Renal cortex interstitium (tissue), 11 donors: ENCODE data around the gene CBARP. TPM values are rescaled to one million over a fixed set of nuclear protein-coding genes. Genes with fewer than 3 reads are reported as not detected.

Experiments used
- DNase-seq, 11 donors: peaks; one replicate each; pipeline ENCODE4 v3.0.0-alpha.2; 2013; ENCODE audit warnings: low read depth in 9 of 11, low spot score in 4 of 11; ENCODE audit errors: extremely low read depth in 1 of 11
- polyA plus RNA-seq, 3 donors: library from polyadenylated mRNA; unstranded; fragments of 120-200 nt; gene quantifications; one replicate each; pipeline ENCODE4 v1.2.1, GENCODE V29; 2013; ENCODE audit not compliant: insufficient read length in 3 of 3

The CBARP gene
- polyA plus RNA-seq, 3 donors, result 1.5 to 8.7 (median 2.0) TPM

GRCh38 chr19:1234051-1234954 is 3.5 kb downstream of the CBARP start:
- DNase-seq, result no peak

DNA sequence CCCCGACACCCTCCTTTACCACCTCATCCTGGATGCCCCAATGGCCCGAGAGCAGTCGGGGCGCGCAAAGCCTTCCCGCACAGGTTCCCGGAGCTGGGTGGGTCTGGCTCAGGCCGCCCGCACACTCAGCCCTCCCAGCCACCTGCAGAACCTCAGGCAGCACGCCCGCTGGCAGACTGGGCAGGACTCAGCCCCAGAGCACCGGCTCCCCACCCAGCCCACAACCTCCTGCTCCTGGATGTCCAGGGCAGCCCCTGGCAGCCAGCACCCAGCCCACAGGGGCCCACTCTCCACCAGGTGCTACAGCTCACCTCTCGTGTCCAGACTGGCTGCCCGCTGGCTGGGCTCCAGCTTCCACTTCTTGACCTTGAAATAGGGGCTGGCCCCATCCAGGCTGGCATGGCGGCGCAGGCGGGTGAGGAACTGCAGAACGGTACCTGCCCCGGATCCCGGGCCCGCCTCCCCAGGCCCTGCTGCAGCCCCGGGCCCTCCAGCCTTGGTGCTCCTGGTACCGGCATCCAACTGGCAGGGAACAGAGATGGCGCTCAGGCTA is 4.6 kb downstream of the CBARP start:
- no peak for DNase-seq

DNA sequence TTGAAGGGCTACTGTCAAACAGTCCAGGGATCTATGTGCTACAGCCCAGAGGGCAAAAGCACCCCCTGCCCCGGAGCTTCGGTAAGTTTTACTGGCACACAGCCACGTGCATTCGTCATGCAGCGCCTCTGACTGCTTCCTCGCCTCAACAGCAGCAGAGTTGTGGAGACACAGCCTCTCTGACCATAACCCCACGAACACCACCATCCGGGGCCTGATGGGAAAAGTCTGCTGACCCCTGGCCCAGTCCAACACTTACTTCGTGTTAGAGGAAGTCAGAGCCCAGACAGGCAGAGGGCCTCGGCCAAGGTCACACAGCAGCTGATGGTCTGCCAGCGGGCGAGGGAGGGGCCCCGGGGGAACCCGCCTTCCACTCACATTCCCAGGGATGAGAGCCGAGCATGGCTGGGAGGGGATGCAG is 5.1 kb downstream of the CBARP start:
- no peak for DNase-seq

DNA sequence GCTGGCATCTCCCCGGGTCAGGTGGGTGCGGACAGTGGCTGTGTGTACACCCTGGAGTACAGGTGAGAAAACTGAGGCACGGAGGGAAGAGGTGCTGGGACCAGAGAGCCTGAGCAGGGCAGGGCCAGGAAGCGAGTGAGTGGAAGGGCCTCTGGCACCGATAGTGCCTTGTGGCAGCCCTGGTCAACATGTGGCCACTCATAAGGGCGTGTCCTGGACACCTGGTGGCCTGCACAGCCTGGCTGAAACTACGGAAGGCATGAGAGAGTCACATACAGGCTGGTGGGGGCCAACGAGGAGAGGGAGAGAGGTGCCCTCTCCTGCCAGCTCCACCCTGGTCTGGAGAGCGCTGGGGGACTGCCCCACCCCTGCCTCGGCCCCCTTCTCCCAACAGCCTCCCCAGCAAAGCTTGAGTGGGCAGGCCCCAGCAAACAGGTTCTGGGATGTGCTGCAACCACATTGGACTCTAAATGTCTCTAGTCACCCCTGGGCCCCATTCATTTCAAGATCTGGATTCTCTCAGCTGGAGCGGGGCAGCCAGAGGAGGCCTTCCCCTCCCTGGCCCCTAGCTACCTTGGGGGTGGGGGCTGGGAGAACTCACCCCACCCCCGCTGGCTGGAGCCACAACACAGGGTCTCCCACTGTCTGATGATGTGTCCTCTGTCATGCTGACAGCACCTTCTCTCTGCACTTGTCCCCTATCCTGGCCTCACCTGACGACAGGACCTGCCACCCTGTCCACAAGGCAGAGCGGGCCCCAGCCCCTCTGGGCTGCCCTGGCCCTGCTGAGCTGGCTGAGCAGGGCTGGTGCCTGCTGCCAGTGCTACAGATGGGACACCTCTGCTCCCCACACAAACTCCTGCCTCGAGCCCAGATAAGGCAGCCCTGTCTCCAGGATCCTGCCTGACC is 5.8 kb downstream of the CBARP start:
- no peak for DNase-seq

DNA sequence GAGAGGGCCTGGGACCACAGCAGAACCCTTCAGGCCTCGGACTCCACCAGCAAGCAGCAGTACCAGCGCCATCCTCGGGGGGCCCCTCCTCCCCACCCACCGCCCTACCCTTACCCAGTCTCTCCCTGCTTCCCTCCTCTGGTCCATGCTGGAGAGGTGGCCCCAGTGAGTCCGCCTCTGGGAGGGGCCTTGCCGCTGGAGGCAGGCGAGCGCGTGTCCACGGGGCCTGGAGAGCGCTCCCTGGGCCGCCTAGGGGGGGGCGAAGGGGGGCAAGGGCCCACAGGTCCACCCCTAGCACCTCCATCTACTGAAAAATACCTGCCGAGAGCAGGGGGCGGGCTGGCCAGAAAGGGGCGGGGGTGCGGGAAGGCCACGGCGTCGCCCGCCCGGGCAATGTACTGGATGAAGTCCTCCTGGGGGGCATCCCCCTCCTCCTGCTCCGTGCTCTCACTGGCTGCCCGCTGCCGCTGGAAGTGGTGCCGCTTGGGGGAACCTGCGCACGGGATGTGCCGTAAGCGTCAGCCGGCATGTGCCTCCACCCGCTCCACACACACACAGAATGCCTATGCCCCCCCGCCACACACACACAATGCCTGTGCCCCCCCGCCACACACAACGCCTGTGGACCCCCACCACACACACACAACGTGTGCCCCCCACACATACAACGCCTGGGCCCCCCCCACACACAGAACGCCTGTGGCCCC is 6.9 kb downstream of the CBARP start:
- no peak for DNase-seq

DNA sequence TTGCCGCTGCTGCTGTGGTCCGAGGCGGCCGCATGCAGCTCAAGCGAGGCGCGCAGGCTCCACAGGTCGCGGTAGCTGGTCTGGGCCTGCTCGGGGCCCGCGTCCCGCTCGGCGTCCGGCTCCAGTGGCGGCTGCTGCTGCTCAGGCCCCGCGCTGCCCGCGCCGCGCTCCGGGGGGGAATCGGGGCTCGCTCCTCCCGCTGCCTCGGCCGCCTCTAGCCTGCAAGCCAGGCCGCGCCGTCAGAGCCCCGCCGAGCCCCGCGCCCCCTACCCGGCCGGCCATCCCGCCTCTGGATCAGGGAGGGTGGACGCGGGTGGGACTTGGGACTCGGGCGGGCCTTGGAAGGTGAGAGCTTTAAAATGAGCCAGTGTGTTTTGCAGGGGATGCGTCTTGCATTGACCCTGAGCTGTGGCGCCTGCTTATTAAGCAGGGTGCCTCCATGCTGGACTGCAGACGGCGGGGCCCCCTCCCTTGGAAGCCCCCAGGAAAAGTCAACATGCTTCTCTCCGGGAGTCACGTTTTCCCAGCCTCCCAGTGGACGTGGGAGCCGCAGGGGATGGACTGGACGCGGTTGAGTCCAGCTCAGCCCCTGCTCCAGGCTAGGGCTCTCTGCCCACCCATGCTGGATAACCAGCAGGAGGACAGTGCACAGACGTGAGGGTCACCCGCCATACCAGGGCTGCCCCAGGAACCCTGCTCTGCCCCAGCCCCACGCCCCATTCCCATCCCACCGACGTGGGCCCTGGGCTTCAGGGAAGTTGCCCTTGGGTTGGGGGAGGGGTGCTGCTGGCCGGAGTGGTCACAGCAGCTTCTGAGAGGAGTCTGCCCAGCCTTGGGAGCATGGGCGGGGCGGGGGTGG is 7.7 kb downstream of the CBARP start:
- DNase-seq, result no peak

GRCh38 chr19:1229056-1229923 is 8.5 kb downstream of the CBARP start:
- no peak for DNase-seq

- no peak for DNase-seq
Observed at GRCh38 chr19:1228161-1228957, 9.4 kb downstream of the CBARP start.

GRCh38 chr19:1227304-1228054 is 10.3 kb downstream of the CBARP start:
- DNase-seq, result no peak

- DNase-seq, result no peak
Observed at GRCh38 chr19:1226522-1227303, 11.1 kb downstream of the CBARP start.

DNA sequence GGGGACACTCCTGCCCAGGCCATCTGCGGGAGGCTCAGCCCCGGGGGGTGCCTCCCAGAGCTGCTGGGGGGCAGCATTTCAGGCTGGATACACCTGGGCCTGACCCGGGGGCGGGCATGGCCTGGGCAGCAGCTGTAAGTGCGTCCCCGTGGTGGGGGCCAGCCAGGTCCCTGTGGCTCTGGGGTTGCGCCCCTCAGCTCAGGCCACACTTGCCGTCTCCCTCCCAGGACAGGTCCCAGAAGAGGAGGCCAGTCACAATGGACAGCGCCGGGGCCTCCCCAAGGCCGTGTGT is 11.6 kb downstream of the CBARP start:
- no peak for DNase-seq

- DNase-seq, result no peak
Observed at GRCh38 chr19:1225440-1226226, 12.2 kb downstream of the CBARP start.

DNA sequence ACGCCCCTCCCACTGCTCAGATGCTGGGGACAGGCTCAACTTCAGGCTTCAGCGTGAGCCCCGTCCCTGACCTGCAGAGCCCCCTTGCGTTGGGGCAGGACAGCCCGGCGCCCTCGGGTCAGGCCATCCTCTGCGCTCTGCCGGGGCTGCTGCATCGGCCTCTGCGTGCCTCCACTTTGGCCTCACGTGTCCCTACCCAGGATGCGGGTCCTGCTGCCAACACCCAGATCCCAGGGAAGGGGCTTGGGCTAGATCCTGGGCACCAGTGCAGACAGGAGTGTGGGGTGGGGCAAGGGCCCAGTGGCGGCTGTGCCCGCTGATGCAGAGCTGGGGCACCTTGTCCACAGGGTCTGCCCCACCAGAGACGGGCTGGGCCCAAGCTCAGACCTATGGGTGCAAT is 13.0 kb downstream of the CBARP start:
- no peak for DNase-seq

DNA sequence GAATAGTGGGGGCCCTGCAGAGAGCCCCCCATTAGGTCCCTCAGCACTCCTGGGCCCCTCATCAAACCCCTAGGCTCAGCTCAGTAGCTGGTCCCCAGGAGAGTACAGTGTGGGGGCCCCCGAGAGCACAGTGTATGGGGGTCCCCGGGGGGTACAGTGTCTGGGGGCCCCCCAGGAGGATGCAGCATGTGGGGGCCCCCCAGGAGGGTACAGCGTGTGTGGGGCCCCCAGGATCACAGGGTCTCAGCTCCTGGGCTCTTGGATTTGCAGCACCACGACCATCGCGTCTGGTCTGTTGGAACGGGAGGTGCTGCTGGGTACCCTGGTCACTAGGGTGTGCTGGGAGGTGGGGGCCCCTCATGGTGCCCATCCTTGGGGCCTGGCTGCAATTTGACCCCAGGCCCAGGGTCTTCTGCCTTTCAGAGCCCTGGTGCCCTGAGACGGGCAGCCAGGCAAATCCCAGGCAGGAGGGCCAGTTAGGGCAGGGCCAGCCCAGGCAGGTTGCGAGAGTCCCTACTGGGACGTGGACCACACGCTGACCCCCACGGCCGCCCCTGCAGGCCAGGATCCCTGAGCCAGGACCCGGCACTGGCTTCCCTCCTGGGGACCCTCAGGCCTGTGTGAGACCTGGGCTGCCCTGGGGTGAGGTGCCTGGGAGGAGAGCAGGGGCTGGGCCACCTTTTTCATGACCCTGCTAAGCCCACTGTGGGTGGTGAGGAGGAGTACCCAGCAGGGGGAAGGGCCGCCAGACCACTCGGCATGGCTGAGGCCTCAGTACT is 13.6 kb downstream of the CBARP start:
- DNase-seq, result no peak
